ENCODE results near the gene NOL9. TPM values are rescaled to one million over a fixed set of nuclear protein-coding genes. Genes with fewer than 3 reads are reported as not detected.

The NOL9 gene
- total RNA-seq, 1 donor from 2014 or later, result 32.5 TPM

GRCh38 chr1:6474815-6475282 is 79.5 kb downstream of the NOL9 start:
- no peak overlapping the region for H3K4me3 ChIP-seq (ENCODE audit: low read depth, low read length)
- TF ChIP-seq, protein P1, sequence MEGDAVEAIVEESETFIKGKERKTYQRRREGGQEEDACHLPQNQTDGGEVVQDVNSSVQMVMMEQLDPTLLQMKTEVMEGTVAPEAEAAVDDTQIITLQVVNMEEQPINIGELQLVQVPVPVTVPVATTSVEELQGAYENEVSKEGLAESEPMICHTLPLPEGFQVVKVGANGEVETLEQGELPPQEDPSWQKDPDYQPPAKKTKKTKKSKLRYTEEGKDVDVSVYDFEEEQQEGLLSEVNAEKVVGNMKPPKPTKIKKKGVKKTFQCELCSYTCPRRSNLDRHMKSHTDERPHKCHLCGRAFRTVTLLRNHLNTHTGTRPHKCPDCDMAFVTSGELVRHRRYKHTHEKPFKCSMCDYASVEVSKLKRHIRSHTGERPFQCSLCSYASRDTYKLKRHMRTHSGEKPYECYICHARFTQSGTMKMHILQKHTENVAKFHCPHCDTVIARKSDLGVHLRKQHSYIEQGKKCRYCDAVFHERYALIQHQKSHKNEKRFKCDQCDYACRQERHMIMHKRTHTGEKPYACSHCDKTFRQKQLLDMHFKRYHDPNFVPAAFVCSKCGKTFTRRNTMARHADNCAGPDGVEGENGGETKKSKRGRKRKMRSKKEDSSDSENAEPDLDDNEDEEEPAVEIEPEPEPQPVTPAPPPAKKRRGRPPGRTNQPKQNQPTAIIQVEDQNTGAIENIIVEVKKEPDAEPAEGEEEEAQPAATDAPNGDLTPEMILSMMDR (IDR thresholded peaks at IDR 0.05; ENCODE audit: insufficient read depth, low read length, poor library complexity, severe bottlenecking), result no peak
- no peaks in the 10 kb centered on the region for H3K27me3 ChIP-seq (ENCODE audit: control insufficient read depth, insufficient read depth, low read length)
- peaks cover 4% of the 10 kb centered on the region for H3K36me3 ChIP-seq (ENCODE audit: control insufficient read depth, insufficient read depth, low read length)
- DNase-seq (ENCODE audit: low read depth), result no peak

- Histone ChIP-seq H3K27me3 (ENCODE audit: control insufficient read depth, insufficient read depth, low read length) (no peaks in the 10 kb centered on the region), H3K36me3 (ENCODE audit: control insufficient read depth, insufficient read depth, low read length) (peaks cover 4% of the 10 kb centered on the region), H3K4me3 (ENCODE audit: low read depth, low read length) (no peak overlapping the region)
- no peak for DNase-seq (ENCODE audit: low read depth)
- TF ChIP-seq, protein P1 (IDR thresholded peaks at IDR 0.05; ENCODE audit: insufficient read depth, low read length, poor library complexity, severe bottlenecking), result no peak
Observed at GRCh38 chr1:6473974-6474814, 80.1 kb downstream of the NOL9 start.

DNA sequence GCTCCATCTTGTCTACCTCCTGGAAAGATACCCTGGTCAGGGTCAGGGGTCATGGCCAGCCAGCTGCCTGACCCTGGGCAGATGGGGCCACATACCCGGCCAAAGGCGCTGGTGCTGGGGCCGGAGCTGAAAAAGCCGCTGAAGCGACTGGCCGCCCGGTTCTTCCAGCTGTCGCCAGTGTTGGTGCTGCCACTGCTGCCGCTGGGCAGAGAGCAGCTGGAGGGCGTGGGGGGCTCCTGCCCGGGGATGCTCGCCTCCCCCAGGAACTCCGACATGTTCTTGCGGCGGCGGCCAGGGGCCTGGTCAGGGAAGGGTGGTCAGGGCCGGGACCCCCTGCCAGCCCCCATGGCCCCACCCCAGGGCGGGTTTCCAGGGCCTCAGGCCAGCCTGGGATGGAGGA is 81.2 kb downstream of the NOL9 start:
- Histone ChIP-seq H3K4me3 (ENCODE audit: low read depth, low read length) (no peak overlapping the region), H3K36me3 (ENCODE audit: control insufficient read depth, insufficient read depth, low read length) (peaks cover 8% of the 10 kb centered on the region), H3K27me3 (ENCODE audit: control insufficient read depth, insufficient read depth, low read length) (no peaks in the 10 kb centered on the region)
- no peak for DNase-seq (ENCODE audit: low read depth)
- TF ChIP-seq, protein P1 (IDR thresholded peaks at IDR 0.05; ENCODE audit: insufficient read depth, low read length, poor library complexity, severe bottlenecking), result no peak

DNA sequence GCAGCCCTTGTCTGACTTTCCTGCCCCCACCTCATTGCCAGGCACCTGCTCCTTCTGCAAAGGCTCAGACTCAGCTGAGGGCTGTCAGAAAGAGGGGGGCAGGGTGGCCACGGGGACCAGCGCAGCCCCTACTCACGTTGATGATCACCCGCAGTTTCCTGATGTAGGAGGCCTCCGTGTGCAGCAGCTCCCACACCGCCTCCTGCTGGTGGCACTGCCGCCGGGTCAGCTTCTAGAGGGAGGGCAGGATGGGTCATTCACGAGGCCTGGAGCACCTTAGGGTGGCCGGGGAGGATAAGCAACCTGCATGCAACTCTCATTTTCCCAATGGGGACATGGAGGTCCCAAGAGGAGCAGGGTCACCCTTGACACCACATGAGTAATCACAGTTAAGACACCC is 81.9 kb downstream of the NOL9 start:
- Histone ChIP-seq H3K4me3 (ENCODE audit: low read depth, low read length) (no peak overlapping the region), H3K36me3 (ENCODE audit: control insufficient read depth, insufficient read depth, low read length) (peaks cover 8% of the 10 kb centered on the region), H3K27me3 (ENCODE audit: control insufficient read depth, insufficient read depth, low read length) (no peaks in the 10 kb centered on the region)
- no peak for DNase-seq (ENCODE audit: low read depth)
- TF ChIP-seq, protein P1 (IDR thresholded peaks at IDR 0.05; ENCODE audit: insufficient read depth, low read length, poor library complexity, severe bottlenecking), result peak; percentile 52

- Histone ChIP-seq H3K4me3 (ENCODE audit: low read depth, low read length) (no peak overlapping the region), H3K27me3 (ENCODE audit: control insufficient read depth, insufficient read depth, low read length) (no peaks in the 10 kb centered on the region), H3K36me3 (ENCODE audit: control insufficient read depth, insufficient read depth, low read length) (peaks cover 8% of the 10 kb centered on the region)
- DNase-seq (ENCODE audit: low read depth), result no peak
- TF ChIP-seq, protein P1 (IDR thresholded peaks at IDR 0.05; ENCODE audit: insufficient read depth, low read length, poor library complexity, severe bottlenecking), result no peak
Observed at GRCh38 chr1:6471970-6472368, 82.3 kb downstream of the NOL9 start.

Other genes with a start within 250 kb of the NOL9 start
- gene ACOT7, start 160.7 kb downstream of the NOL9 start, total RNA-seq, result 75.6 and 79.8 TPM in 2 replicates
- gene HES2, start 134.6 kb downstream of the NOL9 start, total RNA-seq, result 15.9 and 27.8 TPM in 2 replicates
- 2.7 TPM in 2 replicates for gene ESPN, start 129.7 kb downstream of the NOL9 start, total RNA-seq
- 18.2 and 20.2 TPM in 2 replicates for gene TNFRSF25, start 88.3 kb downstream of the NOL9 start, total RNA-seq
- gene PLEKHG5, start 62.8 kb downstream of the NOL9 start, total RNA-seq, result 24.3 and 26.4 TPM in 2 replicates
- not detected in 2 replicates for gene TAS1R1, start 794 bp upstream of the NOL9 start, total RNA-seq
- gene ZBTB48, start 25.5 kb upstream of the NOL9 start, total RNA-seq, result 14.2 and 18.9 TPM in 2 replicates
- gene KLHL21, start 48.4 kb upstream of the NOL9 start, total RNA-seq, result 69.5 and 77.4 TPM in 2 replicates
- gene PHF13, start 59.2 kb upstream of the NOL9 start, total RNA-seq, result 8.0 and 8.8 TPM in 2 replicates
- 19.0 and 29.4 TPM in 2 replicates for gene THAP3, start 70.4 kb upstream of the NOL9 start, total RNA-seq
- 35.6 and 46.7 TPM in 2 replicates for gene DNAJC11, start 147.3 kb upstream of the NOL9 start, total RNA-seq
- gene CAMTA1, start 230.9 kb upstream of the NOL9 start, total RNA-seq, result 74.6 and 76.5 TPM in 2 replicates

Measured in kidney epithelial cell (primary cell).